HCT116 (cell line): Measurements from ENCODE around the gene HDAC10. TPM values are rescaled to one million over a fixed set of nuclear protein-coding genes. Genes with fewer than 3 reads are reported as not detected.

Source experiments
- ATAC-seq: fragments of 200-7000 bp; cut with Tn5 transposase; 2 replicates; pipeline ENCODE4 v1.9.1; 2020; ENCODE audit warnings: mild to moderate bottlenecking, moderate library complexity
- BruUV-seq: library from RNA; stranded (reverse); fragments of 400-500 nt; replicated peaks from 2 replicates; lab custom pipeline; 2021; lab: Mats Ljungman, UMichigan
- CTCF ChIA-PET: fragments of 300-600 bp; sonication (Branson Sonifier 250); formaldehyde crosslinking; loops from one replicate; lab custom pipeline; 2021; ENCODE audit warnings: antibody characterized with exemption; lab: Charles Lee
- POLR2A ChIA-PET: fragments of 300-600, 350-600 bp; sonication (Branson Sonifier 250); formaldehyde crosslinking; loops from one replicate; lab custom pipeline; 2021; ENCODE audit warnings: antibody characterized with exemption; lab: Charles Lee
- RAD21 ChIA-PET, 2 experiments: fragments of 300-600 bp; sonication (Branson Sonifier 250); formaldehyde crosslinking; loops; one replicate each; lab custom pipeline; 2023; ENCODE audit warnings: low total read pairs in 2 of 2; ENCODE audit not compliant: uncharacterized antibody in 2 of 2, unreplicated experiment in 2 of 2, low non-redundant PET in 1 of 2; lab: Charles Lee
- DNase-seq: peaks from one replicate; pipeline ENCODE4 v3.0.0-alpha.2; 2010; ENCODE audit warnings: low read depth, low spot score
- H2AFZ ChIP-seq: fragments of 200-600 bp; shearing (Covaris generic), sonication (generic); 2 replicates; pipeline ENCODE4 v1.6.1; 2017; ENCODE audit warnings: low read depth, mixed run types, mixed read lengths, antibody characterized with exemption, low read length; ENCODE audit not compliant: poor library complexity, severe bottlenecking
- H3K27ac ChIP-seq: 2 replicates; pipeline ENCODE4 v1.5.1; 2012; ENCODE audit warnings: low read depth, low read length
- H3K27me3 ChIP-seq: fragments of 200-600 bp; sonication (generic); 2 replicates; pipeline ENCODE4 v1.6.1; 2016; ENCODE audit warnings: mixed run types, low read length, mixed read lengths; ENCODE audit not compliant: insufficient read depth
- H3K36me3 ChIP-seq, 2 experiments: fragments of 200-500 bp in 1 of 2; fragments of 200-600 bp in 1 of 2; sonication (Bioruptor generic) in 1 of 2; sonication (generic) in 1 of 2; 2 replicates each; pipeline versions ENCODE4 v1.5.1 to v1.6.1; 2014 to 2016; ENCODE audit warnings: low read length in 2 of 2, inconsistent platforms in 1 of 2, mixed read lengths in 1 of 2, mixed run types in 1 of 2; ENCODE audit not compliant: insufficient read depth in 2 of 2, control insufficient read depth in 1 of 2
- H3K4me1 ChIP-seq, 2 experiments: fragments of 200-600 bp in 1 of 2; sonication (generic) in 1 of 2; 2 replicates each; pipeline versions ENCODE4 v1.5.1 to v1.6.1; 2012 to 2017; ENCODE audit warnings: low read length in 2 of 2, inconsistent platforms in 1 of 2, mild to moderate bottlenecking in 1 of 2, mixed read lengths in 1 of 2, mixed run types in 1 of 2, moderate library complexity in 1 of 2; ENCODE audit not compliant: insufficient read depth in 2 of 2, control insufficient read depth in 1 of 2
- H3K4me2 ChIP-seq: fragments of 200-600 bp; sonication (generic); 2 replicates; pipeline ENCODE4 v1.6.1; 2017; ENCODE audit warnings: mixed run types, low read length, mixed read lengths
- H3K4me3 ChIP-seq, 2 experiments: fragments of 200-600 bp in 1 of 2; sonication (generic) in 1 of 2; replicated peaks in 1 of 2; 2 replicates each; pipeline ENCODE4 v1.5.1; 2011 to 2016; ENCODE audit warnings: low read length in 2 of 2, control low read depth in 1 of 2, low read depth in 1 of 2, mild to moderate bottlenecking in 1 of 2, mixed read lengths in 1 of 2, mixed run types in 1 of 2
- H3K79me2 ChIP-seq: fragments of 200-600 bp; sonication (generic); 2 replicates; pipeline ENCODE4 v1.6.1; 2017; ENCODE audit warnings: mild to moderate bottlenecking, mixed run types, low read length, moderate library complexity, mixed read lengths; ENCODE audit not compliant: insufficient read depth
- H3K9ac ChIP-seq: fragments of 200-600 bp; sonication (generic); 2 replicates; pipeline ENCODE4 v1.6.1; 2016; ENCODE audit warnings: low read length, mixed read lengths
- H3K9me2 ChIP-seq: fragments of 200-600 bp; sonication (generic), shearing (Covaris generic); 2 replicates; pipeline ENCODE4 v1.6.1; 2017; ENCODE audit warnings: mixed run types, mild to moderate bottlenecking, moderate library complexity; ENCODE audit not compliant: insufficient read depth
- H3K9me3 ChIP-seq, 2 experiments: fragments of 200-500 bp in 1 of 2; fragments of 200-600 bp in 1 of 2; sonication (Bioruptor generic) in 1 of 2; sonication (generic) in 1 of 2; 2 replicates each; pipeline ENCODE4 v1.6.1; 2014 to 2017; ENCODE audit warnings: low read length in 2 of 2, mixed read lengths in 2 of 2, inconsistent platforms in 1 of 2, low read depth in 1 of 2, mild to moderate bottlenecking in 1 of 2, mixed run types in 1 of 2, moderate library complexity in 1 of 2; ENCODE audit not compliant: control insufficient read depth in 1 of 2, insufficient read depth in 1 of 2
- H4K20me1 ChIP-seq: fragments of 200-600 bp; sonication (generic), shearing (Covaris generic); 2 replicates; pipeline ENCODE4 v1.6.1; 2017; ENCODE audit warnings: mixed run types, mild to moderate bottlenecking, moderate library complexity; ENCODE audit not compliant: insufficient read depth
- CTCF ChIP-seq, 3 experiments: fragments of 200-600 bp in 1 of 3; sonication (generic) in 1 of 3; IDR thresholded peaks in 2 of 3; conservative IDR thresholded peaks in 1 of 3; 2 replicates each; pipeline ENCODE4 v1.5.1; 2012 to 2017; ENCODE audit warnings: low read depth in 2 of 3, low read length in 2 of 3, antibody characterized with exemption in 1 of 3, borderline replicate concordance in 1 of 3, control low read depth in 1 of 3, mild to moderate bottlenecking in 1 of 3, mixed read lengths in 1 of 3, mixed run types in 1 of 3, moderate library complexity in 1 of 3; ENCODE audit not compliant: insufficient read depth in 1 of 3
- EZH2 ChIP-seq: fragments of 200-600 bp; sonication (generic); IDR thresholded peaks from 2 replicates; pipeline ENCODE4 v1.6.1; 2017; ENCODE audit warnings: antibody characterized with exemption, mixed run types
- POLR2AphosphoS5 ChIP-seq: IDR thresholded peaks from 2 replicates; pipeline ENCODE4 v1.6.1; 2011; ENCODE audit warnings: mild to moderate bottlenecking, low read depth, low read length, moderate library complexity
- intact Hi-C: fragments of 100-400 bp; cut with micrococcal nuclease; formaldehyde crosslinking; loops from 2 replicates; pipeline ENCODE4 v1.10.0; 2022
- total RNA-seq: library from RNA; stranded (reverse); gene quantifications from one replicate; pipeline ENCODE4 v1.2.1, GENCODE V29; 2021; ENCODE audit not compliant: unreplicated experiment
- TF ChIP-seq, protein P1 (sequence below): IDR thresholded peaks from 2 replicates; pipeline ENCODE4 v1.6.1; 2012

The HDAC10 gene
- total RNA-seq, 1 experiment from 2014 or later: 67.5 TPM

GRCh38 chr22:50246242-50247175 is 4.6 kb downstream of the HDAC10 start:
- H3K9me3 ChIP-seq: no peaks in the 10 kb centered on the region
- no peak overlapping the region for H2AFZ ChIP-seq
- ATAC-seq (no peak), DNase-seq (no peak)
- intact Hi-C loops: no loop called here
- CTCF ChIA-PET: no interaction called here
- RAD21 ChIA-PET: no interaction called here
- H4K20me1 ChIP-seq: no peaks in the 10 kb centered on the region
- peak overlapping the region; percentile 92; the same call in 1 of the 2 replicates for H3K9ac ChIP-seq
- peaks cover 28 to 69% of the 10 kb centered on the region in 2 experiments for H3K4me1 ChIP-seq
- H3K27me3 ChIP-seq: no peaks in the 10 kb centered on the region
- H3K4me3 ChIP-seq: peak overlapping the region; percentile 93 to 95
- H3K36me3 ChIP-seq: peaks cover 0 to 17% of the 10 kb centered on the region in 2 experiments; a peak in 1 of 4 replicates
- POLR2A ChIA-PET: no interaction called here
- BruUV-seq: no TSS peak
- peaks cover 77% of the 10 kb centered on the region for H3K79me2 ChIP-seq
- H3K9me2 ChIP-seq: no peaks in the 10 kb centered on the region
- H3K4me2 ChIP-seq: peak overlapping the region; percentile 92
- no peak for TF ChIP-seq POLR2AphosphoS5
- TF ChIP-seq CTCF (IDR thresholded peaks at IDR 0.05 in 2 of 3, conservative IDR thresholded peaks at IDR 0.05 in 1 of 3; ENCODE audit: borderline replicate concordance in 1 of 3, insufficient read depth in 1 of 3, low read depth in 2 of 3, low read length in 2 of 3): peak in 1 of 3 experiments; percentile 38; a peak in 2 of 6 replicates
- TF ChIP-seq, protein P1, sequence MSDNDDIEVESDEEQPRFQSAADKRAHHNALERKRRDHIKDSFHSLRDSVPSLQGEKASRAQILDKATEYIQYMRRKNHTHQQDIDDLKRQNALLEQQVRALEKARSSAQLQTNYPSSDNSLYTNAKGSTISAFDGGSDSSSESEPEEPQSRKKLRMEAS: no peak
- TF ChIP-seq EZH2: no peak
- H3K27ac ChIP-seq: peak overlapping the region; percentile 81
